ENCODE data around the gene SLF2. TPM values are rescaled to one million over a fixed set of nuclear protein-coding genes. Genes with fewer than 3 reads are reported as not detected.

The SLF2 gene
- total RNA-seq, 1 experiment from 2014 or later = 43.0 TPM

DNA sequence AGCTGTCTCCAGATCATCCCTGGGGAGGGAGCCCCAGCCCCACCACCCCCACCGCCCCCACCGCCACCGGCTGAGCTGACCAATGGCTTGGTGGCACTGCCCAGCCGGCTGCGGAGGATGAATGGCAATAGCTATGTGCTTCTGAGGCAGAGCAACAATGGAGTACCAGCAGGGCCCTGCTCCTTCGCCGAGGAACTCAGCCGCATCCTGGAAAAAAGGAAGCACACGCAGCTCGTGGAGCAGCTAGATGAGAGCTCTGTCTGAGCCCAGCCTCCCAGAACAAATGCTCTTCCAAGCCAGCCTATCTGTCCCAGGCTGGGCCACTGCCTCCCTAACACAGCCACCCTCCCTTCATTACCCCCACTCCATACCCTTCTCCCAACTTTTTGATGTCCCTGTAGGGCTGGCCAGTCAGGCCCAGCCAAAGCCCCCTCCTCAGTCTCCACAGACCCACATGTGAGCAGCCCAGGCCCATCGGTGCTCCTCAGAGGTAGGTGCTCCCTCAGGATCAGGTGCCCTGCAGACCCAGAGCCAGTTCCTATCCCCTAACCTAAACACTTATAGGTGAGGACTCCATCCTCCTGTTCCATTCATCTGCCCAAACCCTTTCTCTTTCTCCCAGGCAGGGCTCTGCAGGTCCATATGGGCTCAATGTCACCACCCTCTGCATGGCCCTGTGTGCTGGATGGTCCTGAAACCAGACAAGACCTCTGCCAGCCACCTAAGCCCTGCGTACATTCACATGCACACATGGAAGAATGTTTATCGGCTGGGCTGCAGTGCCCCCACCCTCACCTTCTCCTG, 71.3 kb downstream of the SLF2 start:
- RAD21 ChIA-PET (ENCODE audit: low non-redundant PET in 1 of 2, low total read pairs in 2 of 2, uncharacterized antibody in 2 of 2, unreplicated experiment in 2 of 2) = interaction anchor here in 1 of 2 experiments (0.5 kb wide), 1 partner anchor 15 kb away, joined by 3 read pairs; the partner anchor contains the start of gene SEMA4G
- no TSS peak for BruUV-seq (replicated peaks)

DNA sequence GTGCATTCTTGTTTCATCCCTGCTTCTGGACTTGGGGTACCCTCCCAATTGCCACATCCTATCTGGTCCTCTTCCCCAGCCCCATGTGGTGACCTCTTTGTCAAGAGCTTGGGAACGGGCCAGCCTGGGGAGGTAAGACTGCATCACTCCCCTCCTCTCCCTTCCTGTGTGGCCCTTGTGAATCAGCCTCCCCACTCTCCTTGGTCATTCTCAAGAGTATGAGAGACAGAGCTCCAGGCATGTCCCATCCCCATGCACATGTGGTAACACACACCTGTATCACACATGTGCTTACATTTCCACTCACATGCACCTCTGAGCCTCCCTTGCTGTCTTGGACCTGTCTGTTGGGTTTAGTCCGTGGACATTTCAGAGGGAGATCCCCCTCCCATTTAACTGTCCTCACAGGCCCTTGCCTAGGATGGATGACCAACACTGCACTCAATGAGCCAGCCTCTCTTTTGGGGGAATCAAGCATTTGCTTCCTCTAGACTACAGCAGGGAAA, 72.0 kb downstream of the SLF2 start:
- Histone ChIP-seq H3K4me2 (ENCODE audit: low read length) (no peak overlapping the region), H3K79me2 (ENCODE audit: insufficient read depth, low read length) (peaks cover 44% of the 10 kb centered on the region), H3K9me2 (ENCODE audit: insufficient read depth) (no peaks in the 10 kb centered on the region), H3K9ac (ENCODE audit: low read length) (no peak overlapping the region), H3K4me1 (ENCODE audit: control insufficient read depth in 1 of 2, insufficient read depth in 2 of 2, low read length in 2 of 2) (peaks cover 10 to 28% of the 10 kb centered on the region in 2 experiments; a peak in 3 of 4 replicates), H3K27me3 (ENCODE audit: insufficient read depth, low read length) (no peaks in the 10 kb centered on the region), H3K36me3 (ENCODE audit: control insufficient read depth in 1 of 2, insufficient read depth in 2 of 2, low read length in 2 of 2) (peaks cover 14 to 23% of the 10 kb centered on the region in 2 experiments; a peak in 3 of 4 replicates), H2AFZ (ENCODE audit: low read depth, low read length, poor library complexity, severe bottlenecking) (no peak overlapping the region), H3K4me3 (replicated peaks in 1 of 2; ENCODE audit: low read depth in 1 of 2, low read length in 2 of 2) (no peak overlapping the region), H4K20me1 (ENCODE audit: insufficient read depth) (no peaks in the 10 kb centered on the region), H3K9me3 (ENCODE audit: control insufficient read depth in 1 of 2, insufficient read depth in 1 of 2, low read depth in 1 of 2, low read length in 2 of 2) (no peaks in the 10 kb centered on the region), H3K27ac (ENCODE audit: low read depth, low read length) (no peak overlapping the region)
- CTCF ChIA-PET = no interaction called here
- BruUV-seq (replicated peaks) = no TSS peak
- TF ChIP-seq EGR1 (IDR thresholded peaks at IDR 0.05; ENCODE audit: low read depth) (no peak), ZNF274 (IDR thresholded peaks at IDR 0.05; ENCODE audit: low read depth, low read length) (no peak), ZFX (IDR thresholded peaks at IDR 0.05) (no peak), YY1 (IDR thresholded peaks at IDR 0.05; ENCODE audit: extremely low read depth, insufficient replicate concordance, low read depth, low read length) (no peak), POLR2AphosphoS5 (IDR thresholded peaks at IDR 0.05; ENCODE audit: low read depth, low read length) (peak; percentile 21; the same call in 1 of the 2 replicates), RAD21 (IDR thresholded peaks at IDR 0.05; ENCODE audit: low read depth) (no peak), ELF1 (IDR thresholded peaks at IDR 0.05; ENCODE audit: borderline replicate concordance, low read depth) (no peak)
- TF ChIP-seq, protein P1, sequence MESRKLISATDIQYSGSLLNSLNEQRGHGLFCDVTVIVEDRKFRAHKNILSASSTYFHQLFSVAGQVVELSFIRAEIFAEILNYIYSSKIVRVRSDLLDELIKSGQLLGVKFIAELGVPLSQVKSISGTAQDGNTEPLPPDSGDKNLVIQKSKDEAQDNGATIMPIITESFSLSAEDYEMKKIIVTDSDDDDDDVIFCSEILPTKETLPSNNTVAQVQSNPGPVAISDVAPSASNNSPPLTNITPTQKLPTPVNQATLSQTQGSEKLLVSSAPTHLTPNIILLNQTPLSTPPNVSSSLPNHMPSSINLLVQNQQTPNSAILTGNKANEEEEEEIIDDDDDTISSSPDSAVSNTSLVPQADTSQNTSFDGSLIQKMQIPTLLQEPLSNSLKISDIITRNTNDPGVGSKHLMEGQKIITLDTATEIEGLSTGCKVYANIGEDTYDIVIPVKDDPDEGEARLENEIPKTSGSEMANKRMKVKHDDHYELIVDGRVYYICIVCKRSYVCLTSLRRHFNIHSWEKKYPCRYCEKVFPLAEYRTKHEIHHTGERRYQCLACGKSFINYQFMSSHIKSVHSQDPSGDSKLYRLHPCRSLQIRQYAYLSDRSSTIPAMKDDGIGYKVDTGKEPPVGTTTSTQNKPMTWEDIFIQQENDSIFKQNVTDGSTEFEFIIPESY (IDR thresholded peaks at IDR 0.05; ENCODE audit: extremely low read depth, insufficient replicate concordance, low read length) = no peak
- TF ChIP-seq, protein P2, sequence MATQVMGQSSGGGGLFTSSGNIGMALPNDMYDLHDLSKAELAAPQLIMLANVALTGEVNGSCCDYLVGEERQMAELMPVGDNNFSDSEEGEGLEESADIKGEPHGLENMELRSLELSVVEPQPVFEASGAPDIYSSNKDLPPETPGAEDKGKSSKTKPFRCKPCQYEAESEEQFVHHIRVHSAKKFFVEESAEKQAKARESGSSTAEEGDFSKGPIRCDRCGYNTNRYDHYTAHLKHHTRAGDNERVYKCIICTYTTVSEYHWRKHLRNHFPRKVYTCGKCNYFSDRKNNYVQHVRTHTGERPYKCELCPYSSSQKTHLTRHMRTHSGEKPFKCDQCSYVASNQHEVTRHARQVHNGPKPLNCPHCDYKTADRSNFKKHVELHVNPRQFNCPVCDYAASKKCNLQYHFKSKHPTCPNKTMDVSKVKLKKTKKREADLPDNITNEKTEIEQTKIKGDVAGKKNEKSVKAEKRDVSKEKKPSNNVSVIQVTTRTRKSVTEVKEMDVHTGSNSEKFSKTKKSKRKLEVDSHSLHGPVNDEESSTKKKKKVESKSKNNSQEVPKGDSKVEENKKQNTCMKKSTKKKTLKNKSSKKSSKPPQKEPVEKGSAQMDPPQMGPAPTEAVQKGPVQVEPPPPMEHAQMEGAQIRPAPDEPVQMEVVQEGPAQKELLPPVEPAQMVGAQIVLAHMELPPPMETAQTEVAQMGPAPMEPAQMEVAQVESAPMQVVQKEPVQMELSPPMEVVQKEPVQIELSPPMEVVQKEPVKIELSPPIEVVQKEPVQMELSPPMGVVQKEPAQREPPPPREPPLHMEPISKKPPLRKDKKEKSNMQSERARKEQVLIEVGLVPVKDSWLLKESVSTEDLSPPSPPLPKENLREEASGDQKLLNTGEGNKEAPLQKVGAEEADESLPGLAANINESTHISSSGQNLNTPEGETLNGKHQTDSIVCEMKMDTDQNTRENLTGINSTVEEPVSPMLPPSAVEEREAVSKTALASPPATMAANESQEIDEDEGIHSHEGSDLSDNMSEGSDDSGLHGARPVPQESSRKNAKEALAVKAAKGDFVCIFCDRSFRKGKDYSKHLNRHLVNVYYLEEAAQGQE (IDR thresholded peaks at IDR 0.05; ENCODE audit: low read depth) = no peak
- POLR2A ChIA-PET = no interaction called here
- no peak for ATAC-seq
- intact Hi-C loops (cut with micrococcal nuclease) = no loop called here
- RAD21 ChIA-PET (ENCODE audit: low non-redundant PET in 1 of 2, low total read pairs in 2 of 2, uncharacterized antibody in 2 of 2, unreplicated experiment in 2 of 2) = no interaction called here
- no peak for DNase-seq (ENCODE audit: low read depth, low spot score)

More for the DNA sequence above, 71.3 kb downstream of the SLF2 start:
- TF ChIP-seq EZH2phosphoT487 (IDR thresholded peaks at IDR 0.05; ENCODE audit: borderline replicate concordance) (no peak), POLR2AphosphoS5 (IDR thresholded peaks at IDR 0.05; ENCODE audit: low read depth, low read length) (peak; percentile 12; the same call in 1 of the 2 replicates)
- ChIA-PET POLR2A (no interaction called here), CTCF (no interaction called here)
- Histone ChIP-seq H3K9ac (ENCODE audit: low read length) (no peak overlapping the region), H3K4me1 (ENCODE audit: control insufficient read depth in 1 of 2, insufficient read depth in 2 of 2, low read length in 2 of 2) (peaks cover 10 to 23% of the 10 kb centered on the region in 2 experiments; a peak in 3 of 4 replicates), H3K36me3 (ENCODE audit: control insufficient read depth in 1 of 2, insufficient read depth in 2 of 2, low read length in 2 of 2) (peaks cover 8 to 16% of the 10 kb centered on the region in 2 experiments; a peak in 3 of 4 replicates), H3K4me2 (ENCODE audit: low read length) (no peak overlapping the region), H3K27ac (ENCODE audit: low read depth, low read length) (no peak overlapping the region), H3K79me2 (ENCODE audit: insufficient read depth, low read length) (peaks cover 37% of the 10 kb centered on the region), H2AFZ (ENCODE audit: low read depth, low read length, poor library complexity, severe bottlenecking) (no peak overlapping the region), H3K27me3 (ENCODE audit: insufficient read depth, low read length) (no peaks in the 10 kb centered on the region), H3K4me3 (replicated peaks in 1 of 2; ENCODE audit: low read depth in 1 of 2, low read length in 2 of 2) (no peak overlapping the region), H4K20me1 (ENCODE audit: insufficient read depth) (no peaks in the 10 kb centered on the region), H3K9me2 (ENCODE audit: insufficient read depth) (no peaks in the 10 kb centered on the region), H3K9me3 (ENCODE audit: control insufficient read depth in 1 of 2, insufficient read depth in 1 of 2, low read depth in 1 of 2, low read length in 2 of 2) (no peaks in the 10 kb centered on the region)
- ATAC-seq (no peak), DNase-seq (ENCODE audit: low read depth, low spot score) (no peak)
- intact Hi-C loops (cut with micrococcal nuclease) = no loop called here

Measured in HCT116 (cell line).